K562 (cell line): ENCODE data around the gene NELL1. TPM values are rescaled to one million over a fixed set of nuclear protein-coding genes. Genes with fewer than 3 reads are reported as not detected.

Source experiments
- ATAC-seq: fragments of 200-7000 bp; cut with Tn5 transposase; 3 replicates; pipeline ENCODE4 v1.9.1; 2020; ENCODE audit warnings: moderate library complexity
- BruUV-seq: library from RNA; stranded (reverse); fragments of 400-500 nt; replicated peaks from 2 replicates; lab custom pipeline; 2021; lab: Mats Ljungman, UMichigan
- CTCF ChIA-PET: fragments of 300-600 bp; formaldehyde crosslinking; extraction: SDS; loops from one replicate; lab custom pipeline; 2021; ENCODE audit warnings: low intra/inter-chr PET ratio; lab: Yijun Ruan, JAX
- POLR2A ChIA-PET: fragments of 300-600, 350-650 bp; sonication (Branson Sonifier 250); formaldehyde crosslinking; extraction: SDS; loops from one replicate; lab custom pipeline; 2021; ENCODE audit warnings: antibody characterized with exemption, inconsistent platforms; lab: Yijun Ruan, JAX
- DNase-seq, 4 experiments: peaks; one replicate each; pipeline versions ENCODE4 v3.0.0 to v3.0.0-alpha.2; 2011 to 2018; ENCODE audit warnings: low spot score in 3 of 4, mixed read lengths in 3 of 4; ENCODE audit errors: extremely low read depth in 1 of 4
- FAIRE-seq: peaks from 2 replicates; lab custom pipeline; 2011; peaks lifted over from hg19 to GRCh38; lab: Jason Lieb, UNC
- H2AFZ ChIP-seq: 2 replicates; pipeline ENCODE4 v1.6.0; 2011; ENCODE audit warnings: low read depth, low read length, control low read depth, inconsistent platforms
- H3K27ac ChIP-seq: fragments of 200-600 bp; 3 replicates; pipeline ENCODE4 v1.8.0; 2011; ENCODE audit warnings: low read depth, mild to moderate bottlenecking, control low read depth, inconsistent platforms, low read length, moderate library complexity, mixed read lengths; ENCODE audit errors: extremely low read depth
- H3K27me3 ChIP-seq, 2 experiments: fragments of 300-600 bp in 1 of 2; 2 replicates in 1 of 2; 3 replicates in 1 of 2; pipeline versions ENCODE4 v1.6.0 to v1.8.0; 2011; ENCODE audit warnings: inconsistent platforms in 2 of 2, low read length in 2 of 2, mild to moderate bottlenecking in 1 of 2, mixed read lengths in 1 of 2, moderate library complexity in 1 of 2; ENCODE audit not compliant: control insufficient read depth in 2 of 2, insufficient read depth in 2 of 2
- H3K36me3 ChIP-seq: fragments of 300-600 bp; 3 replicates; pipeline ENCODE4 v1.8.0; 2011; ENCODE audit warnings: mild to moderate bottlenecking, low read length, inconsistent platforms; ENCODE audit not compliant: control insufficient read depth, insufficient read depth
- H3K4me1 ChIP-seq, 2 experiments: fragments of 200-600 bp in 1 of 2; replicated peaks in 1 of 2; 2 replicates in 1 of 2; 3 replicates in 1 of 2; pipeline versions ENCODE4 v1.5.1 to v1.8.0; 2011; ENCODE audit warnings: inconsistent platforms in 2 of 2, low read length in 2 of 2, mild to moderate bottlenecking in 1 of 2, mixed read lengths in 1 of 2, moderate library complexity in 1 of 2; ENCODE audit not compliant: control insufficient read depth in 2 of 2, insufficient read depth in 2 of 2
- H3K4me2 ChIP-seq: 2 replicates; pipeline ENCODE4 v1.6.1; 2011; ENCODE audit warnings: low read length, control low read depth, inconsistent platforms, mixed read lengths; ENCODE audit not compliant: insufficient read depth
- H3K4me3 ChIP-seq: fragments of 200-600 bp; sonication (generic), shearing (Covaris generic); 2 replicates; pipeline ENCODE4 v1.5.1; 2016; ENCODE audit warnings: control low read depth, inconsistent platforms
- H3K79me2 ChIP-seq: fragments of 200-600 bp; 3 replicates; pipeline ENCODE4 v1.8.0; 2011; ENCODE audit warnings: low read length, inconsistent platforms; ENCODE audit not compliant: control insufficient read depth, insufficient read depth
- H3K9ac ChIP-seq, 2 experiments: 2 replicates each; pipeline versions ENCODE4 v1.6.0 to v1.6.1; 2011; ENCODE audit warnings: low read depth in 2 of 2, low read length in 2 of 2, control low read depth in 1 of 2, inconsistent platforms in 1 of 2, mild to moderate bottlenecking in 1 of 2, mixed read lengths in 1 of 2; ENCODE audit not compliant: insufficient read depth in 1 of 2
- H3K9me1 ChIP-seq: one replicate; pipeline ENCODE4 v1.6.0; 2011; ENCODE audit warnings: inconsistent platforms, mild to moderate bottlenecking, low read length, moderate library complexity; ENCODE audit not compliant: control insufficient read depth, insufficient read depth
- H3K9me3 ChIP-seq: replicated peaks from 2 replicates; pipeline ENCODE4 v1.5.1; 2011; ENCODE audit warnings: low read depth, low read length, inconsistent platforms; ENCODE audit not compliant: control insufficient read depth, insufficient read depth
- H4K20me1 ChIP-seq: replicated peaks from 2 replicates; pipeline ENCODE4 v1.6.1; 2011; ENCODE audit warnings: low read length, inconsistent platforms, mixed read lengths; ENCODE audit not compliant: control insufficient read depth, insufficient read depth
- EZH2 ChIP-seq: IDR thresholded peaks from 2 replicates; pipeline ENCODE4 v1.6.1; 2012; ENCODE audit warnings: low read depth, mild to moderate bottlenecking, inconsistent platforms, low read length, borderline replicate concordance
- HNRNPL ChIP-seq: fragments of 200-400 bp; formaldehyde crosslinking; IDR thresholded peaks from 2 replicates; pipeline ENCODE4 v1.6.1; 2017; ENCODE audit warnings: low read depth, mild to moderate bottlenecking, low read length
- NFATC3 ChIP-seq: fragments of 450-650 bp; IDR thresholded peaks from 2 replicates; pipeline ENCODE4 v1.6.1; 2017; ENCODE audit warnings: mild to moderate bottlenecking
- RNF219 ChIP-seq: fragments of 250-450 bp; sonication (Bioruptor Pico); IDR thresholded peaks from 2 replicates; pipeline ENCODE4 v1.5.0; 2022; ENCODE audit warnings: mild to moderate bottlenecking
- SRSF1 ChIP-seq: fragments of 200-400 bp; formaldehyde crosslinking; IDR thresholded peaks from 2 replicates; pipeline ENCODE4 v1.6.1; 2017; ENCODE audit warnings: mild to moderate bottlenecking, low read depth, low read length, moderate library complexity
- TRIM24 ChIP-seq, 2 experiments: fragments of 450-650 bp; IDR thresholded peaks; 2 replicates each; pipeline ENCODE4 v1.6.1; 2016
- ZNF589 ChIP-seq: fragments of 200-800 bp; sonication (Bioruptor generic); IDR thresholded peaks from 2 replicates; pipeline ENCODE4 v1.6.1; 2016; ENCODE audit warnings: low read depth, missing genetic modification characterization, missing compliant biosample characterization
- ZSCAN29 ChIP-seq: fragments of 450-650 bp; IDR thresholded peaks from 2 replicates; pipeline ENCODE4 v1.6.1; 2017
- WGBS: fragments of 100-300 bp; shearing (Covaris generic); methylation state at CpG from one replicate; pipeline ENCODE4 v1.1.6; 2016; ENCODE audit warnings: low coverage, mixed read lengths; ENCODE audit not compliant: insufficient coverage; ENCODE audit errors: missing lambda C conversion rate; 5-methylcytosine and 5-hydroxymethylcytosine counted together
- in situ Hi-C: fragments of 300-500 bp; cut with MboI; formaldehyde crosslinking; loops from 4 replicates; pipeline ENCODE4 v1.15.0; 2018; ENCODE audit warnings: inconsistent platforms, mixed read lengths
- intact Hi-C: fragments of 100-400 bp; cut with micrococcal nuclease; formaldehyde crosslinking; loops from 2 replicates; pipeline ENCODE4 v1.14.2; 2022
- polyA plus RNA-seq, 8 experiments: library from polyadenylated mRNA; depleted of rRNA in 4 of 8; stranded (reverse) in 5 of 8; unstranded in 3 of 8; fragments of >200 nt; fragmentation: Nextera tagmentation in 2 of 8; fragmentation: Illumina TruSeq in 1 of 8; extraction: Ambion mirVana in 2 of 8; extraction: Trizol in 1 of 8; gene quantifications; 2 replicates each; pipeline versions ENCODE4 v1.2.1 to v1.2.3, GENCODE V29; 2011 to 2014; ENCODE audit warnings: inconsistent platforms in 1 of 8, missing spikeins in 1 of 8
- total RNA-seq, 7 experiments: library from RNA; depleted of rRNA in 6 of 7; stranded (reverse); fragments of >200 nt in 6 of 7; fragmentation: Illumina TruSeq in 2 of 7; extraction: Trizol in 2 of 7; gene quantifications; 2 replicates each; pipeline versions ENCODE4 v1.2.1 to v1.2.3, GENCODE V29; 2011 to 2021; ENCODE audit warnings: low replicate concordance in 1 of 7
- TF ChIP-seq, protein P1 (sequence below): fragments of 200-800 bp; sonication (Bioruptor generic); IDR thresholded peaks from 2 replicates; pipeline ENCODE4 v1.6.1; 2017; ENCODE audit warnings: missing genetic modification characterization, missing compliant biosample characterization

The NELL1 gene
- total and polyA plus RNA-seq, 9 of the 15 experiments (the other 6 are each of a cell fraction or from before 2014, with no cell fraction given) = not detected

DNA sequence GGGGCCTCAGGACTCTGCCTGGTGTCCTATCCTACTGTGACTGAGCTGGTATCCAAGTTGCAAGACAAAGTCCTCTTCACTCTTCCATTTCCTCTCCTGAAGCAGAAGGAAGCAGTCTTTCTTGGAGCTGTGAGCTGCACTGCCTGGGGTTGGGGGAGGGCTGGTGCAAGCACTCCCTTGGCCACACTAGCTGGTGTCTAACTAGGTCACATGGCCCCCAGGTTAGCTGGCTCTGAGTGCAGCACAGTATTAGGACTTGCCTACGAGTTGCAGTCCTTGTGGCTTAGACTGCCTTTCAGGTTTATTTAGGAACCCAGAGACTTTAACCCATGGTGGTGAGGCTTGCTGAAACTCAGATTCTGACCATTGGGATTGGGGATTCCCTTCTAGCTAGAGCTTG, 138.9 kb downstream of the NELL1 start:
- no peak for FAIRE-seq
- no peak for DNase-seq
- in situ Hi-C loops = no loop called here

More for the DNA sequence above, 138.9 kb downstream of the NELL1 start:
- H3K4me2 ChIP-seq = no peak overlapping the region
- no peak for ATAC-seq
- no peaks in the 10 kb centered on the region for H3K36me3 ChIP-seq
- no peak overlapping the region for H3K4me3 ChIP-seq
- no peaks in the 10 kb centered on the region for H3K27me3 ChIP-seq
- H3K27ac ChIP-seq = no peak overlapping the region
- no peaks in the 10 kb centered on the region for H3K79me2 ChIP-seq
- 0% methylated on average over 1 of the region's 1 CpG for WGBS
- CTCF ChIA-PET = no interaction called here
- intact Hi-C loops = no loop called here
- H3K9me1 ChIP-seq = no peaks in the 10 kb centered on the region
- H3K9ac ChIP-seq = no peak overlapping the region
- no peaks in the 10 kb centered on the region for H3K4me1 ChIP-seq
- POLR2A ChIA-PET = no interaction called here
- TF ChIP-seq ZSCAN29 (no peak), ZNF589 (no peak), NFATC3 (no peak), TRIM24 (IDR thresholded peaks at IDR 0.05) (no peak), HNRNPL (no peak), SRSF1 (no peak), EZH2 (no peak), RNF219 (no peak)
- TF ChIP-seq, protein P1, sequence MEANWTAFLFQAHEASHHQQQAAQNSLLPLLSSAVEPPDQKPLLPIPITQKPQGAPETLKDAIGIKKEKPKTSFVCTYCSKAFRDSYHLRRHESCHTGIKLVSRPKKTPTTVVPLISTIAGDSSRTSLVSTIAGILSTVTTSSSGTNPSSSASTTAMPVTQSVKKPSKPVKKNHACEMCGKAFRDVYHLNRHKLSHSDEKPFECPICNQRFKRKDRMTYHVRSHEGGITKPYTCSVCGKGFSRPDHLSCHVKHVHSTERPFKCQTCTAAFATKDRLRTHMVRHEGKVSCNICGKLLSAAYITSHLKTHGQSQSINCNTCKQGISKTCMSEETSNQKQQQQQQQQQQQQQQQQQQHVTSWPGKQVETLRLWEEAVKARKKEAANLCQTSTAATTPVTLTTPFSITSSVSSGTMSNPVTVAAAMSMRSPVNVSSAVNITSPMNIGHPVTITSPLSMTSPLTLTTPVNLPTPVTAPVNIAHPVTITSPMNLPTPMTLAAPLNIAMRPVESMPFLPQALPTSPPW (CRISPR knock-in tag) = no peak
- BruUV-seq = no TSS peak
- no peak overlapping the region for H2AFZ ChIP-seq
- H3K9me3 ChIP-seq = no peaks in the 10 kb centered on the region
- no peaks in the 10 kb centered on the region for H4K20me1 ChIP-seq
